Measurements from ENCODE around the gene PERCC1. TPM values are rescaled to one million over a fixed set of nuclear protein-coding genes. Genes with fewer than 3 reads are reported as not detected.

Gene PERCC1
- total RNA-seq, 4 donors from 2014 or later: 1.2 TPM; not detected in 3

DNA sequence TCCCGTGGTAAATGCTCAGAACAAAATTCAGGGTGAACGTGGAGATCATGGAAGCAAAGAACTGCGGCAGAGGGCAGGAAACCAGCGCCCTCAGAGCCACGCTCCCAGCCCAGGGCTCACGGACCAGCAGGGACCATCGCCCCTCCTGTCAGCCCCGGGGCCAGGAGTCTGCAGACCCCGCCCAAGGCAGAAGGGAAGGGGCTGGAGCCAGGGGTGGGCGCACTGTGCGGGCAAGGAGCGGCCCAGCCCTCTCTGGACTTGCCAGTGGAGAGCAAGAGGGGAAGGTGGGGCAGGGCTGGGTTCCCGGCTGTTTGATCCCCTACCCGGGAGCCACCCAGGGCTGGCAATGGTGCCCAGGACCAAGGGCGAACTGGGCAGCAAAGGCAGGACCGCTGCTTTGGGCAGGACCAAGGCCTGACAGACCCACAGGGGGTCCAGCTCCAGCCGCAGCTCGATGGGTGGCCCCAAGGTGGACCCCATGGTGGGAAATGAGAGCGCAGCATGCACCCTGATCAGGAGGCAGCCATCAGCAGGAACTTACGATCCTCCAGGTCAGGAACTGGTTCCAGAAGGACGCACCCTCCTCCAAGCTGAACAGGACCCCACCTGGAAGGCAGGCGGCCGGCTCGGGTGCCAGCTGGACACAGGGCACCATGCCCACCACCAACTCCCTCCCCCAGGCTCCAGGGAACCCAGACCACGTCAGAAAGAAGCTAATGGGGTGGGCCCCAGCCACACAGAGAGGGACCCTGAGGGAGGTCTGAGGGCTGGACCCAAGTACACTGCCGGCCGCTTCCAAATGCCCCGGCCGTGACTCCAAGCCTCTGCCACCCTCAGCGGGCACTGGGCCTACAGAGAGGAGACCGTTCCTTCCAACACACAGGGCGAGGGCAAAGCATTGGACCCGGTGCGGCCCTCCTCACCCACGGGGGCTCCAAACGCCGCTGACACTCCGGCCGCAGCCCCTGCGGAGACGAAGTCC lies 24.6 kb downstream of the PERCC1 start:
- Histone ChIP-seq H3K4me1 (no peaks in the 10 kb centered on the region), H3K4me3 (no peak overlapping the region), H3K36me3 (peaks cover 0 to 29% (median under 1%) of the 10 kb centered on the region in 4 donors), H3K9me3 (no peaks in the 10 kb centered on the region), H3K27ac (no peak overlapping the region), H3K27me3 (no peaks in the 10 kb centered on the region)
- 93% methylated on average over 39 of the region's 41 CpGs; no CpG with 5 or more reads in 1 of the 2 donors for WGBS, 2 donors (ENCODE audit: low coverage in 1 of 2)
- intact Hi-C loops (cut with DNase I; ENCODE audit: low total_unique reads) (no loop called here), in situ Hi-C loops (cut with MboI; ENCODE audit: low pct_ligation_motif_present in 1 of 4, low pct_unique_long_range_greater_than_20kb in 1 of 4, low sequenced_read_pairs in 3 of 4) (no loop called here)
- DNase-seq: no peak
- TF ChIP-seq POLR2A (IDR thresholded peaks at IDR 0.05) (no peak), EP300 (IDR thresholded peaks at IDR 0.05; ENCODE audit: low read depth) (no peak), CTCF (IDR thresholded peaks at IDR 0.05) (no peak), POLR2AphosphoS5 (IDR thresholded peaks at IDR 0.05) (no peak)

GRCh38 chr16:1456951-1457350 lies 26.1 kb downstream of the PERCC1 start:
- no peak overlapping the region for H3K27ac ChIP-seq
- H3K4me1 ChIP-seq: peaks cover 0 to 4% (median 0%) of the 10 kb centered on the region in 4 donors
- H3K36me3 ChIP-seq: peaks cover 0 to 21% (median 5%) of the 10 kb centered on the region in 4 donors
- no peaks in the 10 kb centered on the region for H3K27me3 ChIP-seq
- WGBS, 2 donors (ENCODE audit: low coverage in 1 of 2): 84 to 93% methylated on average over 6 to 12 of the region's 16 CpGs
- in situ Hi-C loops (cut with MboI; ENCODE audit: low pct_ligation_motif_present in 1 of 4, low pct_unique_long_range_greater_than_20kb in 1 of 4, low sequenced_read_pairs in 3 of 4): no loop called here
- no peaks in the 10 kb centered on the region for H3K9me3 ChIP-seq
- no peak overlapping the region for H3K4me3 ChIP-seq
- TF ChIP-seq POLR2AphosphoS5 (IDR thresholded peaks at IDR 0.05) (no peak), EP300 (IDR thresholded peaks at IDR 0.05; ENCODE audit: low read depth) (no peak), POLR2A (IDR thresholded peaks at IDR 0.05) (no peak), CTCF (IDR thresholded peaks at IDR 0.05) (no peak)
- DNase-seq: no peak
- intact Hi-C loops (cut with DNase I; ENCODE audit: low total_unique reads): no loop called here

DNA sequence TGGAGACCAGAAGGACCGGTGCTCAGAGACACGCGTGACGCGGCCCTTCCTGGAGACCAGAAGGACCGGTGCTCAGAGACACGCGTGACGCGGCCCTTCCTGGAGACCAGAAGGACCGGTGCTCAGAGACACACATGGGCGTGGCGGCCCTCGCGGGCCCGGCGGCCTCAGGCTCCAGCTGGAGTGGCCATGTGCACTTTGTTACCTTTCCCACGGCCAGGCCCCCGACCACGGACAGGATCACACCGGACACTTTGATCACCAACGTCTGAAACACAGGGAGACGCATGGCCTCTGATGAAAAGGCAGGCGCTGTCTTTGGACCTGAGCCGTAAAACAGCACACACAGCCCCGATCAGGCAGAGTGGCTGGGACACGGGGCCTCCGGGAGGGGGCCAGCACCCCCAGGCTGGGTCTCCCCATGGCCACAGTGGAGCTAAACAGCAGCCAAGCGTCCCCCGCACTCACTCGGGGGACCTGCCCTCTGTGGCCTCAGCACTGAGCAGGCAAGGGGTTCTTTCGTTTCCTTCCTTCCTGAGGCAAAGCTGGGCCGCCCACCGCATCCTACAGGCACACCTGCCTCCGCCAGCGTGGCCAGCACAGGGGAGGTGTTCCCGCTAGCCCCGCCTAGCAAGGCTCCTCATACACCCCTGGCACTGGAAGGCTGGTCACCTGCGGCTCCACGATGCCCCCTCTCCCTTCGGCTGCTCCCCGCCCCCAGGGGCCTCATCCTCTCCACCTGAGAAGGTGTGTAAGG lies 26.8 kb downstream of the PERCC1 start:
- peaks cover 0 to 4% (median 0%) of the 10 kb centered on the region in 4 donors for H3K4me1 ChIP-seq
- H3K27ac ChIP-seq: no peak overlapping the region
- H3K9me3 ChIP-seq: no peaks in the 10 kb centered on the region
- 86% methylated on average over 42 of the region's 42 CpGs; no CpG with 5 or more reads in 1 of the 2 donors for WGBS, 2 donors (ENCODE audit: low coverage in 1 of 2)
- DNase-seq: no peak
- in situ Hi-C loops (cut with MboI; ENCODE audit: low pct_ligation_motif_present in 1 of 4, low pct_unique_long_range_greater_than_20kb in 1 of 4, low sequenced_read_pairs in 3 of 4) (no loop called here), intact Hi-C loops (cut with DNase I; ENCODE audit: low total_unique reads) (no loop called here)
- no peaks in the 10 kb centered on the region for H3K27me3 ChIP-seq
- no peak overlapping the region for H3K4me3 ChIP-seq
- TF ChIP-seq EP300 (IDR thresholded peaks at IDR 0.05; ENCODE audit: low read depth) (no peak), POLR2AphosphoS5 (IDR thresholded peaks at IDR 0.05) (no peak), POLR2A (IDR thresholded peaks at IDR 0.05) (no peak), CTCF (IDR thresholded peaks at IDR 0.05) (no peak)
- peaks cover 0 to 21% (median 5%) of the 10 kb centered on the region in 4 donors for H3K36me3 ChIP-seq
